ENCODE results near the gene PIGW. TPM values are rescaled to one million over a fixed set of nuclear protein-coding genes. Genes with fewer than 3 reads are reported as not detected.
"Not testable (repeated sequence)": the region's sequence is repeated elsewhere in the genome, so short reads cannot be mapped to it uniquely, and the experiment has no call there.

PIGW gene
- total and polyA plus RNA-seq, 9 of the 15 experiments (the other 6 are each of a cell fraction or from before 2014, with no cell fraction given): 9.5 to 33.9 (median 21.2) TPM

GRCh38 chr17:36507266-36507665 is 27.5 kb upstream of the PIGW start:
- no peaks in the 10 kb centered on the region for H3K9me1 ChIP-seq (ENCODE audit: control insufficient read depth, insufficient read depth, low read length)
- no peak overlapping the region for H2AFZ ChIP-seq (ENCODE audit: low read depth, low read length)
- no peaks in the 10 kb centered on the region for H3K27me3 ChIP-seq (ENCODE audit: control insufficient read depth in 2 of 2, insufficient read depth in 2 of 2, low read length in 2 of 2)
- no peak overlapping the region for H3K9ac ChIP-seq (ENCODE audit: insufficient read depth in 1 of 2, low read depth in 2 of 2, low read length in 2 of 2)
- H3K36me3 ChIP-seq (ENCODE audit: control insufficient read depth, insufficient read depth, low read length): peaks cover 97% of the 10 kb centered on the region
- ChIA-PET POLR2A (interaction anchor here (0.6 to 1.1 kb wide), 3 partner anchors 9 to 22 kb away, joined by 3 read pairs; no protein-coding TSS in a partner anchor), CTCF (ENCODE audit: low intra/inter-chr PET ratio) (no interaction called here)
- no peak for ATAC-seq
- no peaks in the 10 kb centered on the region; the same call in 1 of the 2 replicates for H4K20me1 ChIP-seq (replicated peaks; ENCODE audit: control insufficient read depth, insufficient read depth, low read length)
- 92% methylated on average over 6 of the region's 6 CpGs for WGBS (ENCODE audit: insufficient coverage, low coverage, missing lambda C conversion rate)
- TF ChIP-seq ZNF764 (CRISPR knock-in tag; IDR thresholded peaks at IDR 0.05; ENCODE audit: low read depth): no peak
- BruUV-seq (replicated peaks): no TSS peak
- no peaks in the 10 kb centered on the region for H3K79me2 ChIP-seq (ENCODE audit: control insufficient read depth, insufficient read depth, low read length)
- no peak overlapping the region for H3K27ac ChIP-seq (ENCODE audit: extremely low read depth, low read depth, low read length)
- H3K4me3 ChIP-seq: no peak overlapping the region
- peaks cover 0 to 6% of the 10 kb centered on the region in 2 experiments; a peak in 1 of 5 replicates for H3K4me1 ChIP-seq (replicated peaks in 1 of 2; ENCODE audit: control insufficient read depth in 2 of 2, insufficient read depth in 2 of 2, low read length in 2 of 2)
- no peak for DNase-seq (ENCODE audit: extremely low read depth in 1 of 4, low spot score in 3 of 4)
- H3K4me2 ChIP-seq (ENCODE audit: insufficient read depth, low read length): no peak overlapping the region
- intact Hi-C loops (cut with micrococcal nuclease): no loop called here
- H3K9me3 ChIP-seq (replicated peaks; ENCODE audit: control insufficient read depth, insufficient read depth, low read depth, low read length): no peaks in the 10 kb centered on the region
- in situ Hi-C loops (cut with MboI): no loop called here
- FAIRE-seq: no peak

- H3K9me3 ChIP-seq (replicated peaks; ENCODE audit: control insufficient read depth, insufficient read depth, low read depth, low read length); BruUV-seq (replicated peaks); H3K4me1 ChIP-seq (replicated peaks in 1 of 2; ENCODE audit: control insufficient read depth in 2 of 2, insufficient read depth in 2 of 2, low read length in 2 of 2); POLR2A ChIA-PET; H3K27me3 ChIP-seq (ENCODE audit: control insufficient read depth in 2 of 2, insufficient read depth in 2 of 2, low read length in 2 of 2); H3K9ac ChIP-seq (ENCODE audit: insufficient read depth in 1 of 2, low read depth in 2 of 2, low read length in 2 of 2); H3K4me2 ChIP-seq (ENCODE audit: insufficient read depth, low read length); intact Hi-C loops (cut with micrococcal nuclease); H2AFZ ChIP-seq (ENCODE audit: low read depth, low read length); H3K27ac ChIP-seq (ENCODE audit: extremely low read depth, low read depth, low read length); H3K4me3 ChIP-seq; H4K20me1 ChIP-seq (replicated peaks; ENCODE audit: control insufficient read depth, insufficient read depth, low read length); ATAC-seq; DNase-seq (ENCODE audit: extremely low read depth in 1 of 4, low spot score in 3 of 4); in situ Hi-C loops (cut with MboI); FAIRE-seq; H3K9me1 ChIP-seq (ENCODE audit: control insufficient read depth, insufficient read depth, low read length); H3K79me2 ChIP-seq (ENCODE audit: control insufficient read depth, insufficient read depth, low read length); CTCF ChIA-PET (ENCODE audit: low intra/inter-chr PET ratio): not testable (repeated sequence)
- peaks cover 97% of the 10 kb centered on the region for H3K36me3 ChIP-seq (ENCODE audit: control insufficient read depth, insufficient read depth, low read length)
- 82% methylated on average over 2 of the region's 2 CpGs for WGBS (ENCODE audit: insufficient coverage, low coverage, missing lambda C conversion rate)
- TF ChIP-seq RBM25 (IDR thresholded peaks at IDR 0.05; ENCODE audit: low read depth, low read length, severe bottlenecking): peak; percentile 34
- TF ChIP-seq ZNF121 (CRISPR knock-in tag; conservative IDR thresholded peaks at IDR 0.05): peak; percentile 86
Observed at GRCh38 chr17:36508439-36508838, 26.3 kb upstream of the PIGW start.
